Activated CD4-positive, CD25-positive, alpha-beta regulatory T cell treated with anti-CD3 and anti-CD28 coated beads, Interleukin-2, amount 50 U/mL, for 24 hours (primary cell): Measurements from ENCODE around the gene TOMM20.
"Not testable (repeated sequence)": the region's sequence is repeated elsewhere in the genome, so short reads cannot be mapped to it uniquely, and the experiment has no call there.

ENCODE experiments used
- ATAC-seq, 2 donors: fragments of 150-1000 bp; cut with Tn5 transposase; one replicate each; pipeline ENCODE4 v1.10.0; 2021; ENCODE audit warnings: mild to moderate bottlenecking in 1 of 2, moderate library complexity in 1 of 2

TOMM20 gene

GRCh38 chr1:235078480-235079381 lies 49.9 kb downstream of the TOMM20 start:
- no peak for ATAC-seq

DNA sequence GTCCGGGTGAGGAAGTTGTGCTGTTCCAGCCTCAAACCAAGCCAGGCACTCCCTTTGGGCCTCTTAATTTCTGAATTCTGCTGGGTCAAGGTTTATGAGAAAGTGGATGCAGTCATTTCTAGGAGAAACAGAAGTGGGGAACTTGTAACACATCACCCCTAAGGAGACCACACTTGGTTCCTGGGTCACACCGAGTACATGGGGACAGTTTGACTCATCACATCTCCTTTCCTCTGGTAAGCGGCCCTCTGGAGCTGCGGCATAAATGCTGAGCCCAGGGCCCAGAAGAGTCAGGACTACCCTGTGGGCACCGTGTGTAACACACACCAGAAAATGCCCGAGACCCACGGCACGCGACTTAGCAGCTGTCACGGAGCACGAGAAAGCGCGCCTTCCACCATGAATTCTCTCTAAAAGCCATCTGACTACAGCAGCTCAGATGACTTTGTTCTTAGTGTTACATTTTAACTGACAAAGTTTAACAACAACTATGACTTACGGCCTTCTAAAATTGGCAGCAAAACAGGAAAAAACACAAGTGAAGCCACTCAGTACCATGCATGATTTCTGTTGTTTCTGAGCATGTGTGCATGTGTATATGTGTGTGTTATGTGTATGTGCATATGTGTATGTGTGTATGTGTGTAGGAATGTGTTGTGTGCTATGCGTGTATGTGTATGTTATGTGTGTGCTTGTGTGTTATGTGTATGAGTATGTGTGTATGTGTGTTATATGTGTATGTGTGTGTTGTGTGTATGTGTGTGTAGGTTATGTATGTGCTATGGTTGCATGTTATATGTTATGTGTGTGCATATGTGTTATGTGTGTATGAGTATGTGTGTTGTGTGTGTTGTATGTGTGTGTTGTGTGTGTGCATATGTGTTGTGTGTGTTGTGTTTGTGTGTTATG lies 50.8 kb downstream of the TOMM20 start:
- ATAC-seq, result peak; percentile 14 to 30

DNA sequence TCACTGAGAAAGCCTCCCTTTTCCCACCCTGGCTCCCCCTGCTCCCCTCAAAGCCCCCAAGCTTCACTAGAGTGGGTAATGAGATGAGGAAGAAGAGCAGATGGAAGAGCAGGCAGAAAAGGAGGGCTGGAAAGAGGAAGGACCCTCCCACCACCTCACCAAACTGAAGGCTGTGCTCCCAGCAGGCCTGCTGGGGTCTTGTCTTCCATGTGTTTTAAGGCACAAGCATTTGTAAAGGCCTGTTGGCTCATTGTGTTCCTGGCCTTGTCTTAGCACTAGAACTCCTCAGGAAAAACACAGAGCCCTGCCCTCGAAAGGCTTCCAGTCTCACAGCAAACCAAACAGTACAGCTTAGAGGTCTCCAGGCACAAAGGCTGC lies 51.5 kb downstream of the TOMM20 start:
- no peak for ATAC-seq

GRCh38 chr1:235076504-235077162 lies 52.0 kb downstream of the TOMM20 start:
- no peak for ATAC-seq

DNA sequence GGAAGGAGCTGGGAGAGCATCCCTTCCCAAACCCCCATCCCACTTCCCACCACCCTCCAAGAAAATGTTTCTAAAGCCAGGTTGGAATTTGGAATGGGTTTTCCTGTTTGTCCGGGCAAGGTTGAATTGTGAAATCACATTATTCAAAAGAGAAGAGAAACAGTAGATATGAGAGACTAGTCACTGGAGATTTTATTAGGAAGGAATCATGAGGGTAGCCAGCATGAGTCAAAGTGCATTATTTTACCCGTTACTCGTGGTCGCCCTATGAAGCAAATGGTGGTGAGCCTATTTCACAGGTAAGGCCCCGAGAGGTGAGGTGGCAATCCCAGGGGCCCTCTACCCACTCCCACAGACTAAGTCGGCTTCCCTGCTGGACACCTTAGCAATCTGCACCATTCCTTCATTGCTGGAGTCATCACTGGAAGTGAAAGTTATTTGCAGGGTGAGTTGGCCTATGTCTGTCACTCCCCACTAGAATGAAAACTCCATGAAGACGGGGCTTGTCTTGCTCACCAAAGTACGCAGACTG lies 52.8 kb downstream of the TOMM20 start:
- ATAC-seq, result no peak

DNA sequence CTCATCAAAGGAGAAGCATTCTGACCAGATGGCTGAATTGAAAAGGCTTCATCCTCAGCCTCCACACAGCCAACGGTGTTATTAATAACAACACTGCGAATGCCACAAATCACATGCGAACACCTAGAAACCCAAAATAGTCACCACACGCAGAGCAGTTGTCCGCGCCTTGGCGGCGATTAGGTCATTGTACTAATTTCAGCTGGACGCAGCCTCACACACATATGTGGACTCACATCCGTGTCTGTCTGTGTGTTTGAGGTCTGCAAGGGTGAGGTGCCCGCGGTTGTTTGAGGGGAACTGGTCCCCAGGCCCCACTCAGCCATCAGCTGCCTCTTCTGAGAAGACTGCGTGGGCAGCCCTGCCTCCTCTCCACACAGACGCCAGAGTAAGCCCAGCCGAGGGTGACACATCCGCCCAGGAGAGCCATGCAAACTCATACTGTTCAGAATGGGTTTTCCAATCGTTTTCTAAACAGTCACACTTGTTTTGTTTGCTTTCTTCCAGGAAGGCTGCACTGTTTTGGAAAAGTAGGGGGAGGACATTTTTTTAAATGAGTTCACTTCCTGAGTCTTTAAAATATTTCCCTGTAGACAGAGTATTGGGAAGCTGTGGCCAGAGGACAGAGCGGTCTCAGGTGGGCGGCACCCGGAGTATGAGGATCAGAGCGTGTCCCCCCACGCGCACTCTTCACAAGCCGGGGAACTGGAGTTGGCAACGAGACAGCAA lies 53.4 kb downstream of the TOMM20 start:
- peak; percentile 62 to 76 for ATAC-seq

GRCh38 chr1:235074523-235075047 lies 54.1 kb downstream of the TOMM20 start:
- peak; percentile 70 to 76 for ATAC-seq

DNA sequence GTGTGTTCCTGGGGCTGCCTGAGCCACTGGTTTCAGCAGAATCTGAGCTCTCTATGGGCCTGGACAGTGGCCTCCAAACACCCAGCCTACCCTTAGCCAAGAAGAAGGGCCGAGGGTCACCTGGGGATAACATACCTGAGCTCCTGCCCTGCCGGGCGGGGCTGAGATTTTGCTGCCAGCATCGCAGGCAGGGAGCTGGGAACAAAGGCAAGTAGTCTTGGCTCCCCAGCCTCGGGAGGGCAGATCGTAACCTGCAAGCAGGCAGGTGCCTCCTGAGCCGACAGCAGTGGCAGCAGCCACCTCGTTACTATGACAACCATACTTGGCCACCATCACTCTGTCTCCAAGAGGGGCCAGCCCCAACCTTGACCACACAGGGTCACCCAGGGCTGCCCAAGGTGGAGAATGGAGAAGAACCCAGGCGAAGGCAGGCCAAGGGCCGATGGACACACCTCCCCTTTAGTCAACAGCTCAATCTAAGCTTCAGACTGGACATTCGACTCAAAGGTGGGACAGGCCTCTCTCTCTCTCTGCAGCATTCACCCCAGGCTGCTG lies 54.6 kb downstream of the TOMM20 start:
- no peak for ATAC-seq

DNA sequence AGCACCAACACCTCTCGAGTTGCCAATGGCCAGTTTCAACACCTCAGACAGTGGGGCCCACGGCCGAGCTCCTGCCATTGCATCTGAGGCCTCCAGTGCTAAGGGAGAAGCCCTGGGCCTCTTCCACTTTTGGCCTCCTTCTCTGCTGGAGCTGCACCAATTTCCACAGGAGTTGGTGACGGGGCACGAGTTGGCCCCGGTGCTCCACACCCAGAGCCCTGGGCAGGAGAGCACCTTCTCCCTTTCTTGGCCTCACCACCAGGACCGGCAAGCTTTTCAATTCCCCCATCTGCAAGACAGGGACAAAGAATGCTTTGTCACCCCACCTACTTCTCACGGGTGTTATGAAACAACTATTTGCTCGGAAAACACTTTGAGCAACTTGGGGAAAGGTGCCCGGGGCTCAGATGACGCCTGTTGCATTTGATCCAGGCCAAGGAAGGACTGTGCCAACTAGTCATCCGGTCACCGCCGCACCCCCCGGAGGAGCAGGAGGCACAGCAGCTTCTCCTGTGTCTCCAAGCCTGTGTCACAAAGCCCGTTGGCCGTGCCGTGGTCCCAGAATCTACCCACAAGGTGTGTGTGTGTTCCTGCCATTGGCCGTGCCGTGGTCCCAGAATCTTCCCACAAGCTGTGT lies 55.2 kb downstream of the TOMM20 start:
- no peak for ATAC-seq

DNA sequence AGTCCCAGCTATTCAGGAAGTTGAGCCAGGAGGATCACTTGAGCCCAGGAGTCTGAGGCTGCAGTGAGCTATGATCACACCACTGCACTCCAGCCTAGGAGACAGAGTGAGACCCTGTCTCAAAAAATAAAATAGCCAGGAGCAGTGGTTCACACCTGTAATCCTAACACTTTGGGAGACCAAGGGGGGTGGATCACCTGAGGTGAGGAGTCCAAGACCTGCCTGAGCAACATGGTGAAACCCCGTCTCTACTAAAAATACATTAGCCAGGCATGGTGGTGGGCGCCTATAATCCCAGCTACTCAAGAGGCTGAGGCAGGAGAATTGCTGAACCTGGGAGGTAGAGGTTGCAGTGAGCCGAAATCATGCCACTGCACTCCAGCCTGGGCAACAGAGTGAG lies 56.1 kb downstream of the TOMM20 start:
- not testable (repeated sequence) for ATAC-seq

GRCh38 chr1:235072096-235072495 lies 56.5 kb downstream of the TOMM20 start:
- no peak for ATAC-seq

- ATAC-seq, result no peak
Observed at GRCh38 chr1:235070819-235071218, 57.8 kb downstream of the TOMM20 start.

GRCh38 chr1:235069577-235070563 lies 58.8 kb downstream of the TOMM20 start:
- ATAC-seq, result no peak

GRCh38 chr1:235069176-235069575 lies 59.5 kb downstream of the TOMM20 start:
- ATAC-seq, result no peak

DNA sequence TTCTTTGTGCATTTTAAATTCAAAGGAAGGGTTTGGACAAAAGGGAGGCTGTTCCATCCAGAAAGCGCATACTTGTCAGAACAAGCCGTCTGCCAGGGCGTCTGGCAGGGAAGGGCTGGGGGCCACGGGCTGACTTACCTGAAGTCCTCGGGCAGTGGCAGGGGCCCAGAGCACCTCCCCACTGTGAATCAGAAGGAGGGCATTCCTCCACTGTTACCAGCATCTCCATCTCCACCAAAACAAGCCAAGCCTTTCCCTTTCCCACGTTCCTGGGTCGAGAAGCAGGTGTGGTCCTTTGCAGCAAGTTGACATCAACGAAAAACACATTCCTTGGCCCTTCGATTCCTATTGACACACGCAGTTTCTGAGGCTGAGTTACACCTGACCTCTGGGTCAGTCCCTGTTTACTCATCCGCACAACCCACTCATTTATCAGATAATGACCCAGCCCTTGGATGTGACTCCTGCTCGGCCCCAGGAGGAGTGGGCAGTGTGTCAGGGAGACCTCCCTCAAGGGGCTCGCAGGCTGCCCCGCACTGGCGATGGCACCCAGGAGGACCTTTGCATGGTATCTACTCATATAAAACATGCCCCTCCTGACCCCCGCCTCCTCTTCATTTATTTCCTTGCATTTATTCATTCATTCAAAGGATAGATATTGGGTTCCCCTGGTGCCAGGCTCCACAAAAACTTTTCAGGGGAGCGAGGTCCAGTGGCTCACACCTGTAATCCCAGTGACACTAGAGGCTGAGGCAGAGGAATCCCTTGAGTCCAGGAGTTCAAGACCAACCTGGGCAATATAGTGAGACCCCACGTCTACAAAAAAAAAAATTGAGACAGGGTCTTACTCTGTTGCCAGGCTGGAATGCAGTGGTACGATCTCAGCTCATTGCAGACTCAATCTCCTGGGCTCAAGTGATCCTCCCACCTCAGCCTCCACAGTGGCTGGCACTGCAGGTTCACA lies 60.2 kb downstream of the TOMM20 start:
- no peak for ATAC-seq

- peak in 1 of 2 donors; percentile 56 for ATAC-seq
Observed at GRCh38 chr1:235067396-235068157, 61.1 kb downstream of the TOMM20 start.

GRCh38 chr1:235063068-235063765 lies 65.4 kb downstream of the TOMM20 start:
- ATAC-seq, result no peak
